Transverse colon (tissue), 4 donors: Measurements from ENCODE around the gene HOXC9.

Experiments used
- CTCF ChIP-seq, 5 experiments: fragments of 200-600 bp in 3 of 5; fragments of 450-650 bp in 2 of 5; sonication (generic) in 3 of 5; IDR thresholded peaks; 1 replicate in 2 of 5; 2 replicates in 3 of 5; pipeline ENCODE4 v1.5.1; 2016 to 2017; ENCODE audit warnings: antibody characterized with exemption in 5 of 5, inconsistent platforms in 3 of 5, mild to moderate bottlenecking in 2 of 5, moderate library complexity in 1 of 5
- EP300 ChIP-seq: sonication (generic); formaldehyde crosslinking; IDR thresholded peaks from one replicate; pipeline ENCODE4 v1.6.1; 2017; ENCODE audit warnings: antibody characterized with exemption, low read depth
- POLR2A ChIP-seq: fragments of 450-650 bp; IDR thresholded peaks from one replicate; pipeline ENCODE4 v1.6.1; 2016; ENCODE audit warnings: antibody characterized with exemption, mild to moderate bottlenecking, moderate library complexity
- POLR2AphosphoS5 ChIP-seq, 3 donors: sonication (generic); formaldehyde crosslinking; IDR thresholded peaks; one replicate each; pipeline ENCODE4 v1.6.1; 2016; ENCODE audit warnings: antibody characterized with exemption in 3 of 3

GRCh38 chr12:53965281-53966084 lies 34.5 kb upstream of the HOXC9 start:
- TF ChIP-seq CTCF (IDR thresholded peaks at IDR 0.05) = no peak
- TF ChIP-seq POLR2A = no peak
- TF ChIP-seq POLR2AphosphoS5 (IDR thresholded peaks at IDR 0.05) = no peak
- TF ChIP-seq EP300 = no peak
